Measurements from ENCODE around the gene EXOSC2.

The EXOSC2 gene

GRCh38 chr9:130698514-130698913 lies 4.9 kb downstream of the EXOSC2 start:
- no peak for TF ChIP-seq CTCF (IDR thresholded peaks at IDR 0.05; ENCODE audit: extremely low read depth, missing control alignments)
- no peak for DNase-seq (ENCODE audit: low spot score)

- no peak for TF ChIP-seq CTCF (IDR thresholded peaks at IDR 0.05; ENCODE audit: extremely low read depth, missing control alignments)
- no peak for DNase-seq (ENCODE audit: low spot score)
These were observed 5.5 kb downstream of the EXOSC2 start for GRCh38 chr9:130699047-130699446.

GRCh38 chr9:130701059-130702022 lies 7.8 kb downstream of the EXOSC2 start:
- peak; percentile 74 for TF ChIP-seq CTCF (IDR thresholded peaks at IDR 0.05; ENCODE audit: extremely low read depth, missing control alignments)
- DNase-seq (ENCODE audit: low spot score) = no peak

- no peak for TF ChIP-seq CTCF (IDR thresholded peaks at IDR 0.05; ENCODE audit: extremely low read depth, missing control alignments)
- no peak for DNase-seq (ENCODE audit: low spot score)
These were observed 9.9 kb downstream of the EXOSC2 start for GRCh38 chr9:130703501-130703900.

- DNase-seq (ENCODE audit: low spot score) = no peak
- TF ChIP-seq CTCF (IDR thresholded peaks at IDR 0.05; ENCODE audit: extremely low read depth, missing control alignments) = peak; percentile 37
These were observed 13.8 kb downstream of the EXOSC2 start for GRCh38 chr9:130707225-130707976.

GRCh38 chr9:130710822-130711352 lies 17.3 kb downstream of the EXOSC2 start:
- no peak for TF ChIP-seq CTCF (IDR thresholded peaks at IDR 0.05; ENCODE audit: extremely low read depth, missing control alignments)
- no peak for DNase-seq (ENCODE audit: low spot score)

GRCh38 chr9:130711469-130711868 lies 17.9 kb downstream of the EXOSC2 start:
- no peak for DNase-seq (ENCODE audit: low spot score)
- no peak for TF ChIP-seq CTCF (IDR thresholded peaks at IDR 0.05; ENCODE audit: extremely low read depth, missing control alignments)

Measured in GM20000 (cell line).